ENCODE measurements around the gene CDH23. TPM values are rescaled to one million over a fixed set of nuclear protein-coding genes. Genes with fewer than 3 reads are reported as not detected.

The CDH23 gene
- total and polyA plus RNA-seq, 9 of the 15 experiments (the other 6 are each of a cell fraction or from before 2014, with no cell fraction given), result 0.18 to 1.2 (median 0.47) TPM

DNA sequence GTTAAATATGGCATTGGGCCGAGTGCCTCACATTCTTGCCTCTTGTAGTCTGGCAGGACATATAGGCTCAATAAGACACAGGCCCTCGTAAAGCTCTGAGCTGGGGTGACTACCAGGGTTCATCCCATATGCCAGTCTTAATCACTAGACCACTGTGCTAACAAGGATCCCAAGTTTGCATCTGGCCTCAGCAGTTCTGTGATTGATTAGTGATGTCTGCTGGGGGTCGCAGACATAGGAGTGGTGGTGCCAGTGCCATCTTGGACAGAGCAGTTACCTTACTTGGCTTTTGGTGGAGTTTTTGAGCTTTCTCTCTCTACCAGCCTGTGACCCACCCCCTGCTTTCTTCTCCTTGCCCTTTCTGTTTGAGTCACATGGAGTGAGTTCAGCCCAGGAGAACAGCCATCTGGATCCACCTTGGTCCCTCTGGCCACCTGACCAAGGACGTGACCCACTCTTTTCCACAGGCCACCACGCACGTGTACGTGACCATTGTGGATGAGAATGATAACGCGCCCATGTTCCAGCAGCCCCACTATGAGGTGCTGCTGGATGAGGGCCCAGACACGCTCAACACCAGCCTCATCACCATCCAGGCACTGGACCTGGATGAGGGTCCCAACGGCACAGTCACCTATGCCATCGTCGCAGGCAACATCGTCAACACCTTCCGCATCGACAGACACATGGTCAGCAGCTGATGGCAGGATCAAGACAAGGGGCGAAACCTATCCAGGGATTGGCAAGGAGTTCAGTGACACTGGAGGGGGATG, 380.7 kb downstream of the CDH23 start (continued):
- TF ChIP-seq PML (IDR thresholded peaks at IDR 0.05; ENCODE audit: low read length) (no peak), SLC30A9 (CRISPR knock-in tag; IDR thresholded peaks at IDR 0.05) (no peak), EP300 (IDR thresholded peaks at IDR 0.05; ENCODE audit: low read length) (no peak), THRA (IDR thresholded peaks at IDR 0.05) (no peak), ZFP36 (IDR thresholded peaks at IDR 0.05; ENCODE audit: low read depth, low read length, partially characterized antibody) (no peak), IRF2 (CRISPR knock-in tag; IDR thresholded peaks at IDR 0.05) (peak; percentile 70; the same call in 1 of the 2 replicates), HLTF (IDR thresholded peaks at IDR 0.05) (peak; percentile 96), HMG20A (CRISPR knock-in tag; conservative IDR thresholded peaks at IDR 0.05) (no peak), NCOA2 (IDR thresholded peaks at IDR 0.05; ENCODE audit: partially characterized antibody in 2 of 2) (no peak), REST (IDR thresholded peaks at IDR 0.05; ENCODE audit: borderline replicate concordance) (peak; percentile 44; the same call in 1 of the 2 replicates), REST (CRISPR knock-in tag; IDR thresholded peaks at IDR 0.05; ENCODE audit: low read depth) (no peak), ZNF561 (CRISPR knock-in tag; conservative IDR thresholded peaks at IDR 0.05) (no peak), SMARCA5 (IDR thresholded peaks at IDR 0.05) (no peak), ZNF41 (CRISPR knock-in tag; conservative IDR thresholded peaks at IDR 0.05) (no peak), MCM7 (IDR thresholded peaks at IDR 0.05) (no peak), SP1 (CRISPR knock-in tag; IDR thresholded peaks at IDR 0.05) (no peak)
- TF ChIP-seq, protein P1, sequence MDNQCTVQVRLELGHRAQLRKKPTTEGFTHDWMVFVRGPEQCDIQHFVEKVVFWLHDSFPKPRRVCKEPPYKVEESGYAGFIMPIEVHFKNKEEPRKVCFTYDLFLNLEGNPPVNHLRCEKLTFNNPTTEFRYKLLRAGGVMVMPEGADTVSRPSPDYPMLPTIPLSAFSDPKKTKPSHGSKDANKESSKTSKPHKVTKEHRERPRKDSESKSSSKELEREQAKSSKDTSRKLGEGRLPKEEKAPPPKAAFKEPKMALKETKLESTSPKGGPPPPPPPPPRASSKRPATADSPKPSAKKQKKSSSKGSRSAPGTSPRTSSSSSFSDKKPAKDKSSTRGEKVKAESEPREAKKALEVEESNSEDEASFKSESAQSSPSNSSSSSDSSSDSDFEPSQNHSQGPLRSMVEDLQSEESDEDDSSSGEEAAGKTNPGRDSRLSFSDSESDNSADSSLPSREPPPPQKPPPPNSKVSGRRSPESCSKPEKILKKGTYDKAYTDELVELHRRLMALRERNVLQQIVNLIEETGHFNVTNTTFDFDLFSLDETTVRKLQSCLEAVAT (IDR thresholded peaks at IDR 0.05), result peak in 1 of 2 experiments; percentile 98; a peak in 2 of 4 replicates
- TF ChIP-seq, protein P2, sequence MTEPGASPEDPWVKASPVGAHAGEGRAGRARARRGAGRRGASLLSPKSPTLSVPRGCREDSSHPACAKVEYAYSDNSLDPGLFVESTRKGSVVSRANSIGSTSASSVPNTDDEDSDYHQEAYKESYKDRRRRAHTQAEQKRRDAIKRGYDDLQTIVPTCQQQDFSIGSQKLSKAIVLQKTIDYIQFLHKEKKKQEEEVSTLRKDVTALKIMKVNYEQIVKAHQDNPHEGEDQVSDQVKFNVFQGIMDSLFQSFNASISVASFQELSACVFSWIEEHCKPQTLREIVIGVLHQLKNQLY (CRISPR knock-in tag; conservative IDR thresholded peaks at IDR 0.05), result no peak
